Measurements from ENCODE around the gene TRMT2A.

The TRMT2A gene

DNA sequence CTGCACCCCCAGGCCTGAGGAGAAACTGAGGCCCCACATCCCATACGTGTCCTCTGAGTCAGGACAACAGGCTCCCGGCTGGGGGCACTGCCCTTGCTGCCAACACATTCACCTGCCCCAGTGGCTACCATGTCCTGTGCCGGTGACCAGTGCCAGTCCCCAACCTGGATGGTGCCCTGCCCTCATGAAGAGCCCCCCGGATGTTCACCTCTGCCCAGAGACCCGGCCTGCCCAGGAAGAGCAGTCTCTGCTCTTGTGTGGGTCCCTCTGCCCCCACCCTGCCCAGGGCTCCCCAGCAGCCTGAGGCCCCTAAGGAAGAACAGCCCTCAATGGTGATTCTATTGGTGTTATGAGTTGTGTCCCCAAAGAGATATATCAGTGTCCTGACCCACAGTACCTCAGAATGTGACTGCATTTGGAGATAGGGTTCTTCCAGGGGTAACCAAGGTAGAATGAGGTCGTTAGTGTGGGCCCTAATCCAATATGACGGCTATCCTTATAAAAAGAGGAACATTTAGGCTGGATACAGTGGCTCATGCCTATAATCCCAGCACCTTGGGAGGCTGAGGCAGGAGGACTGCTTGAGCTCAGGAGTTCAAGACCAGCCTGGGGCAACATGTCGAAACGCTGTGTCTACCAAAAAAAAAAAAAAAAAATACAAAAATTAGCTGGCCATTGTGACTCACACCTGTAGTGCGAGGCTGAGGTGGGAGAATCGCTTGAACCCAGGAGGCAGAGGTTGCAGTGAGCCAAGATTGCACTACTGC lies 50.2 kb downstream of the TRMT2A start:
- no peak for DNase-seq (ENCODE audit: low spot score)
- POLR2A ChIA-PET (ENCODE audit: low non-redundant PET): interaction anchor here (0.6 kb wide), 1 partner anchor 12 kb away, joined by 5 read pairs; no protein-coding TSS in a partner anchor
- no peak overlapping the region for H3K27ac ChIP-seq
- TF ChIP-seq CTCF (conservative IDR thresholded peaks at IDR 0.05; ENCODE audit: low read depth): no peak
- CTCF ChIA-PET: interaction anchor here (0.6 kb wide), 1 partner anchor 53 kb away, joined by 7 read pairs; no protein-coding TSS in a partner anchor

DNA sequence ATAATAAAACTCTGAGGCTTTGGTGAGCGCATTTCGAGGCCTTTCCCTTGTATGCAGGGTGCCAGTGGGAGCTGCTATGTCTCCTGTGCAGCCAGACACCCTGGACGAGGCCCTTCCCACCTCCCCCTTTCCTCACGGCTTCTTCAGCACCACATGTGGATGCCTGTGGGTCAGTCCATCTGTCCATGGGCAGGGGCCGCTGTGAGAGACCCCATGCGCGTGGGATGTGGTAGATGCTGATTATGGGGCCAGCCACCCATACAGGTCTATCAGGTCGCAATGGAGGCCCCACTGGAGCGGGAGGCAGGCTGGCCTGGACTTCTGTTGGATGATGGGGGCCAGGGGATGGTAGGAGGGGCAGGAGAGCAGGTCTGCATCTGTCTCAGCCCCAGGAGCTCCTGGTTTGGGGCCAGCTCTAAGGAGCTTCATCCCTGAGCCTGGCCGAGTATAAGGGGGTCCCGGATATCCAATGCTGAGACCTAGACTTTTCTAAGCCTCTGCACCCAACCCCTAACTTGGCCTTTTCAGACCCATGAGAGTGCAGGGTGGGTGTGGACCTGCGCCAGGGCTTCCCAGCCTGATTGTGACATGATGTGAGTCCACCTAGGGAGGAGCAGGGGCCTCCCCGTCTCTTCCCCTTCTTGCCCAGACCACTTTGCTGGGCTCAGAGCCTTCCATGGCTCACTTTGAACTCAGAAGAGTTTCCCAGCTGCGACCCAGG lies 51.0 kb downstream of the TRMT2A start:
- no peak for DNase-seq (ENCODE audit: low spot score)
- ChIA-PET POLR2A (ENCODE audit: low non-redundant PET) (no interaction called here), CTCF (no interaction called here)
- 0 out of 2 replicates have a peak overlapping the region, but pooled peaks have one; percentile 8 for H3K27ac ChIP-seq
- no peak for TF ChIP-seq CTCF (conservative IDR thresholded peaks at IDR 0.05; ENCODE audit: low read depth)

DNA sequence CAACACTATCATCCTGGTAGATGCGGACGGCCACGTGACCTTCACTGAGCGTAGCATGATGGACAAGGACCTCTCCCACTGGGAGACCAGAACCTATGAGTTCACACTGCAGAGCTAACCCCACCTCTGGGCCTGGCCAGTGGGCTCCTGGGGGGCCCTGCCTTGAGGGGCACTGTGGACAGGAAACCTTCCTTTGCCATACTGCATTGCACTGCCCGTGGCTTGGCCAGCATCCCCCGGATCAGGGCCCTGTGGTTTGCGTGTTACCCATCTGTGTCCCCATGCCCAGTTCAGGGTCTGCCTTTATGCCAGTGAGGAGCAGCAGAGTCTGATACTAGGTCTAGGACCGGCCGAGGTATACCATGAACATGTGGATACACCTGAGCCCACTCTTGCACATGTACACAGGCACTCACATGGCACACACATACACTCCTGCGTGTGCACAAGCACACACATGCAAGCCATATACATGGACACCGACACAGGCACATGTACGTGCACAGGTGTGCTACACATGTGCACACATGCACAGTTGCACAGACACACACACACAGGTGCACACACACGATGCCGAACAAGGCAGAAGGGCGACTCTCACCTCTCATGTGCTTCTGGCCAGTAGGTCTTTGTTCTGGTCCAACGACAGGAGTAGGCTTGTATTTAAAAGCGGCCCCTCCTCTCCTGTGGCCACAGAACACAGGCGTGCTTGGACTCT lies 52.3 kb downstream of the TRMT2A start:
- ChIA-PET POLR2A (ENCODE audit: low non-redundant PET) (no interaction called here), CTCF (no interaction called here)
- DNase-seq (ENCODE audit: low spot score): no peak
- H3K27ac ChIP-seq: peak overlapping the region; percentile 86
- TF ChIP-seq CTCF (conservative IDR thresholded peaks at IDR 0.05; ENCODE audit: low read depth): no peak

GRCh38 chr22:20064140-20064480 lies 52.9 kb downstream of the TRMT2A start:
- POLR2A ChIA-PET (ENCODE audit: low non-redundant PET): no interaction called here
- TF ChIP-seq CTCF (conservative IDR thresholded peaks at IDR 0.05; ENCODE audit: low read depth): no peak
- CTCF ChIA-PET: no interaction called here
- H3K27ac ChIP-seq: peak overlapping the region; percentile 86
- DNase-seq (ENCODE audit: low spot score): no peak

DNA sequence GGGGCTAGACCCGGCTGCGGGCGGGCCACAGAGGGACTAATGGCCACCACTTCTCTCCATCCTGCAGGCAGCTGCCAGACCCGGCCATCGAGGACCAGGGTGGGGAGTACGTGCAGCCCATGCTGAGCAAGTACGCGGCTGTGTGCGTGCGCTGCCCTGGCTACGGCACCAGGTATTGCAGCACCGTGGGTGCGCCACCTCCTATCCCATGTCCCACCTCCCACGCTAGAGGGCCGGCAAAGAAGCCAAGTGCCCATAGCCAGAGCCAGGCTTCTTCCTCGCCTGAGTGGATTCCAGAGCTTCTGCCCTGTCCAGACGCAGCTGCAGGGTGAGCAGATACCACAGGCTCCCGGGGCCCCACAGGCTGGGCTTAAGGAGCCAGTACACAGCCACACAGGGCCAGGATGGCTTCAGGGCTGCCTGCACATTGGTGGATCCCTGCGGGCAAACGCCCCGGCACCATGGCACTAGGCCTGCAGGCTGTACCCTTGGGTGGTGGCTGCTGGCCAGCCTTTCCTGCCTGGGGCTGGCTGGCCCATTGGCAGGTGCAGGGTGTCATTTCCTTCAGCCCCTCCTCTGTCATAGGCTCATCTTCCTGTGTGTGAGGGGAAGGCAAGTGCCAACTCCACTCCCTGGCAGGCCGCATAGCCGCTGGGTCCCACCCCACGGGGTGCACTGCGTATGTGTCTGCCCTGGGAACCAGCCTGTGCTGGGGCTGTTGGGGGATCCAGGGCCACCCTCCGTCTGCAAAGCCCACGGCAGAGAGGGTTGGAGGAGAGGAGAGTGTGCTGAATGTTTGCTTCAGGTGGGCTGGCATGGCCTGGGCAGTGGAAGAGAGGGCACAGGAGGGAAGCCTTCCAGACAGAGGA lies 53.5 kb downstream of the TRMT2A start:
- ChIA-PET POLR2A (ENCODE audit: low non-redundant PET) (no interaction called here), CTCF (no interaction called here)
- DNase-seq (ENCODE audit: low spot score): no peak
- no peak for TF ChIP-seq CTCF (conservative IDR thresholded peaks at IDR 0.05; ENCODE audit: low read depth)
- peak overlapping the region; percentile 86 for H3K27ac ChIP-seq

- peak; percentile 86 for DNase-seq (ENCODE audit: low spot score)
- ChIA-PET CTCF (no interaction called here), POLR2A (ENCODE audit: low non-redundant PET) (no interaction called here)
- H3K27ac ChIP-seq: peak overlapping the region; percentile 86
- TF ChIP-seq CTCF (conservative IDR thresholded peaks at IDR 0.05; ENCODE audit: low read depth): no peak
These were observed 54.3 kb downstream of the TRMT2A start for GRCh38 chr22:20062766-20063083.

Measured in RWPE1 (cell line).